T-helper 17 cell (primary cell): ENCODE results near the gene C6orf141. TPM values are rescaled to one million over a fixed set of nuclear protein-coding genes. Genes with fewer than 3 reads are reported as not detected.

Experiments
- ATAC-seq: fragments of 150-1000 bp; cut with Tn5 transposase; 2 replicates; pipeline ENCODE4 v1.10.0; 2021; ENCODE audit warnings: mild to moderate bottlenecking, moderate library complexity
- DNase-seq, 3 donors: peaks; one replicate each; pipeline versions ENCODE4 v3.0.0 to v3.0.0-alpha.2; 2020 to 2021
- H3K9me3 ChIP-seq: one replicate; pipeline ENCODE4 v1.7.0; 2013; ENCODE audit warnings: low read length, mild to moderate bottlenecking; ENCODE audit not compliant: control insufficient read depth, poor library complexity, severe bottlenecking
- H3K27ac Mint-ChIP-seq: one replicate; pipeline ENCODE4 v1.8.0; 2022; ENCODE audit warnings: mild to moderate bottlenecking, moderate library complexity, mixed read lengths
- H3K27me3 Mint-ChIP-seq: one replicate; pipeline ENCODE4 v1.8.0; 2022; ENCODE audit warnings: mixed read lengths
- H3K36me3 Mint-ChIP-seq: one replicate; pipeline ENCODE4 v1.8.0; 2022; ENCODE audit warnings: low read depth, mixed read lengths
- H3K4me1 Mint-ChIP-seq: one replicate; pipeline ENCODE4 v1.8.0; 2022; ENCODE audit warnings: mild to moderate bottlenecking, mixed read lengths
- H3K4me3 Mint-ChIP-seq: one replicate; pipeline ENCODE4 v1.8.0; 2022; ENCODE audit warnings: mild to moderate bottlenecking, moderate library complexity, mixed read lengths
- total RNA-seq, 4 donors: library from RNA in 2 of 4; stranded (reverse) in 2 of 4; gene quantifications; one replicate each; pipeline ENCODE4 v1.2.3 and lab custom pipeline; 2022 to 2026

C6orf141 gene
- total RNA-seq, 2 donors from 2014 or later, result not detected

DNA sequence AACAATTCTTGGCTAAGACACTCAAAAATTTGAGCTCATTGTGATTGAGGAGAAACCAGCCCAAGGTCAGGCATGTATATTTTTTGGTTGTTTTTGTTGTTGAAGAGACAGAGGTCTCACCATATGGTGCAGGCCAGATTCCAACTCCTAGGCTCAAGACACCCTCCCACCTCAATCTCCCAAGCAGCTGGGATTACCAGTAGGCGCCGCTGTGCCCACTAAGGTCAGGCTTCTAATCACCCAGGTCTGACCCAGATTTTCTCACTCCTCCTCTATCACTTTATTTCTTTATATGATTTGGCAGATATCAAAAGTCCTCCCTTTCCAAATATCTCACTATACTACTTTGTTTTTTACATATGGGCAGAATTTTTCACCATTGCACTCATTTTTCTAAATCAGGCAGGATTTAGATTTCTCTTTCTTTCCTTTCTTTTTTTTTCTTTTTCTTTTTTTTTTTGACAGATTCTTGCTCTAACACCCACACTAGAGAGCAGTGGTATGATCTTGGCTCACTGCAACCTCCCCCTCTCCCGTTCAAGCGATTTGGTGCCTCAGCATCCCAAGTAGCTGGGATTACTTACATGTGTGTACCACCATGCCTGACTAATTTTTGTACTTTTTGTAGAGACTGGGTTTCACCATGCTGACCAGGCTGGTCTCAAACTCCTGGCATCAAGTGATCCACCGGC is 1.7 kb upstream of the C6orf141 start:
- H3K4me3 Mint-ChIP-seq, result no peak overlapping the region

GRCh38 chr6:49549691-49550491 is 577 bp upstream of the C6orf141 start:
- H3K27me3 Mint-ChIP-seq, result peaks cover 57% of the 10 kb centered on the region
- no peaks in the 10 kb centered on the region for H3K9me3 ChIP-seq
- DNase-seq (no peak), ATAC-seq (no peak)
- peak overlapping the region; percentile 86 for H3K4me3 Mint-ChIP-seq
- no peak overlapping the region for H3K27ac Mint-ChIP-seq
- peaks cover 5% of the 10 kb centered on the region for H3K36me3 Mint-ChIP-seq
- peaks cover 17% of the 10 kb centered on the region for H3K4me1 Mint-ChIP-seq

More for the DNA sequence above, 1.7 kb upstream of the C6orf141 start:
- H3K27me3 Mint-ChIP-seq, result peaks cover 46% of the 10 kb centered on the region
- ATAC-seq (no peak), DNase-seq (no peak)
- H3K36me3 Mint-ChIP-seq, result peaks cover 5% of the 10 kb centered on the region
- no peaks in the 10 kb centered on the region for H3K9me3 ChIP-seq
- no peak overlapping the region for H3K27ac Mint-ChIP-seq
- H3K4me1 Mint-ChIP-seq, result peaks cover 17% of the 10 kb centered on the region

- ATAC-seq, result peak; percentile 37
- peaks cover 5% of the 10 kb centered on the region for H3K36me3 Mint-ChIP-seq
These were observed 804 bp downstream of the C6orf141 start for GRCh38 chr6:49551078-49551865.

DNA sequence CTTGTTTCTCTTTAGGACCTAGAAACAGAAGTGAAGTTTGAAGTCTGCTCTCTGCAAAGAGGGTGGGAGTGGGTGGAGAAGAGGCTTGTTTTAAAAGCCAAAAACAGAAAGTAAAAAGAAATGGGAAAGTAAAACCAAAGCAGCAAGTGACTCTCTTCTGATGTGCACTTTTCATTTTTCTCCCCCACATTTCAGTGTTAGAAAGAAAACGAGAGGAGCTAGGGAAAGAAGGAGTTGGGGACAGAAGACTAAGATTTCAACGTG is 1.3 kb downstream of the C6orf141 start:
- Mint-ChIP-seq H3K4me1 (peaks cover 17% of the 10 kb centered on the region), H3K4me3 (peak overlapping the region; percentile 86), H3K27ac (no peak overlapping the region), H3K36me3 (peaks cover 5% of the 10 kb centered on the region), H3K27me3 (peaks cover 60% of the 10 kb centered on the region)
- DNase-seq (no peak), ATAC-seq (no peak)
- no peaks in the 10 kb centered on the region for H3K9me3 ChIP-seq

More at GRCh38 chr6:49551078-49551865, 804 bp downstream of the C6orf141 start:
- H3K9me3 ChIP-seq, result no peaks in the 10 kb centered on the region
- peaks cover 17% of the 10 kb centered on the region for H3K4me1 Mint-ChIP-seq
- H3K27ac Mint-ChIP-seq, result peak overlapping the region; percentile 19
- peak overlapping the region; percentile 86 for H3K4me3 Mint-ChIP-seq
- no peak for DNase-seq
- peaks cover 62% of the 10 kb centered on the region for H3K27me3 Mint-ChIP-seq

DNA sequence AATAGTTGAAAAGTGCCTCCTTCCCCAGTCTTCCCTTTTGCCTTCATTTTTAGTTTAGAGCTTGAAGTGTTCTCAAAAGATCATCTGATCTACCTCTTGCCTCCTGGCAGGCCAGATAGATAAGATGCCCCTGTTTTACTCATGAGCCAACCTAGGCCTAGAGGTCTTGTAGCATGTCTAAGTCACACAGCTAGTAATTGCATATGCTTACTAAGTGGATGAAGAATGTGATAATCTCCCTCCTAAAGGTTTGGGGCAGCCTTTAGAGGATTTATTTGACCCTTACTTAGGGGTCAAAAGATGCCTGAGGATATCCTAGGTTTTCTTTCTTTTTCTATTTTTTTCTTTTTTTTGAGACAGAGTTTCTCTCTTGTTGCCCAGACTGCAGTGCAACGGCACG is 2.1 kb downstream of the C6orf141 start:
- Mint-ChIP-seq H3K4me3 (no peak overlapping the region), H3K27ac (no peak overlapping the region), H3K36me3 (peaks cover 5% of the 10 kb centered on the region), H3K27me3 (peaks cover 52% of the 10 kb centered on the region), H3K4me1 (peaks cover 17% of the 10 kb centered on the region)
- DNase-seq (no peak), ATAC-seq (no peak)
- no peaks in the 10 kb centered on the region for H3K9me3 ChIP-seq

DNA sequence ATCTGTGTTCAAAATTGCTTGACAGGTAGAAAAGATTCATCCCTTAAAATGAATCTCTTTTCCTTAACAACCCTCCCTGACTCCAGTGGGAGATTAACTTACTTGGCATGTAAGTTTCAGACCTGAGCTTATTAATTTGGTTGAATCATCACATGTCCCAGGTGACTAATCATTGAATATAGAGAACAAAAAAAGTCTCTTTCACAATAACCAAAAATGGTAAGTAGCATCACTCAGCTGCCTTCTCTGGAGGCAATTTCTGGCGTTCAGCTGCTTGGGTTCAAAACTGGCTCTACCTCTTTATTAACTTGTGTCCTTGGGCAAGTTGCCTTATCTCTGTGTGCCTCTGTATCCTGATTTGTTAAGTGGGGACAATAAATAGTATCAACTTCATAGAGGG is 2.9 kb downstream of the C6orf141 start:
- no peaks in the 10 kb centered on the region for H3K9me3 ChIP-seq
- DNase-seq, result no peak
- Mint-ChIP-seq H3K27ac (no peak overlapping the region), H3K4me3 (no peak overlapping the region), H3K4me1 (peaks cover 17% of the 10 kb centered on the region), H3K27me3 (peaks cover 51% of the 10 kb centered on the region), H3K36me3 (peaks cover 5% of the 10 kb centered on the region)
- ATAC-seq, result no peak

DNA sequence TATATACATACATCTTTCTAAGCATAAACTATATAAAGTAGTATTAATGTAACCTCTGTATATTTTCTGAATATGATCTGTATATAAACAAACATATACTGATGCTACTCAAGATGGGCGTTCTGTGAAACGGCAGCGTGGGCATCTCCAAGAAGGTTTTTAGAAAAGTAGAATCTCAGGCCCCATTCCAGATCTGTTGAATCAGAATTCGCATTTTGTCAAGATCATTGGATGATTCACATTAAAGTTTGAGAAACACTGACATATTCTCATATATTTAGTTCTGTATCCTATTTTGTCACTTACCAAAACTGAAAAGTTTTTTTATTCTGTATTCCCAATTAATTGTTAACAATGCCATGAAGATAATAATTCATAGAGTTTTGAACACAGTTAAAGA is 5.5 kb downstream of the C6orf141 start:
- Mint-ChIP-seq H3K36me3 (no peaks in the 10 kb centered on the region), H3K27me3 (peaks cover 32% of the 10 kb centered on the region), H3K4me1 (peaks cover 10% of the 10 kb centered on the region), H3K4me3 (no peak overlapping the region), H3K27ac (no peak overlapping the region)
- no peak for ATAC-seq
- no peaks in the 10 kb centered on the region for H3K9me3 ChIP-seq
- no peak for DNase-seq

- ATAC-seq (no peak), DNase-seq (no peak)
- no peak overlapping the region for H3K27ac Mint-ChIP-seq
- peaks cover 6% of the 10 kb centered on the region for H3K4me1 Mint-ChIP-seq
- H3K4me3 Mint-ChIP-seq, result no peak overlapping the region
- peaks cover 30% of the 10 kb centered on the region for H3K27me3 Mint-ChIP-seq
- H3K36me3 Mint-ChIP-seq, result no peaks in the 10 kb centered on the region
- H3K9me3 ChIP-seq, result no peaks in the 10 kb centered on the region
These were observed 6.0 kb downstream of the C6orf141 start for GRCh38 chr6:49556429-49556837.

DNA sequence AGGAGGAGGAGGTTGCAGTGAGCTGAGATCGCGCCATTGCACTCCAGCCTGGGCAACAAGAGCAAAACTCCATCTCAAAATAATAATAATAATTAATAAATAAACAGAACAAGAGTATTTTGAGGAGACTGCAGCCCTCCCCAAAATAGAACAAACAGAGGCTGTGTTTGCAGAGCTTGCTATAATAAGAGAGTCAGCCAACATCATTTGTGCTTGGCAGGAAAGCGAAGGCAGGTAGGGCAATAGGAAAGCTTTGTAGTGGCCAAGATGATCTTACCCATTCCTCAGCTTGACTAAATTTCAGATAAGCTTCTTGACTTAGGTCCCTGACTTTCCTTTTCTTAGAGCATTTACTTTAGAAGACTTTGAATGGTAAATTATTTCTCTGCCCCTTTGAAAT is 6.7 kb downstream of the C6orf141 start:
- H3K4me1 Mint-ChIP-seq, result no peaks in the 10 kb centered on the region
- no peaks in the 10 kb centered on the region for H3K36me3 Mint-ChIP-seq
- DNase-seq (no peak), ATAC-seq (no peak)
- H3K27me3 Mint-ChIP-seq, result peaks cover 26% of the 10 kb centered on the region
- no peaks in the 10 kb centered on the region for H3K9me3 ChIP-seq
- H3K27ac Mint-ChIP-seq, result no peak overlapping the region
- no peak overlapping the region for H3K4me3 Mint-ChIP-seq

DNA sequence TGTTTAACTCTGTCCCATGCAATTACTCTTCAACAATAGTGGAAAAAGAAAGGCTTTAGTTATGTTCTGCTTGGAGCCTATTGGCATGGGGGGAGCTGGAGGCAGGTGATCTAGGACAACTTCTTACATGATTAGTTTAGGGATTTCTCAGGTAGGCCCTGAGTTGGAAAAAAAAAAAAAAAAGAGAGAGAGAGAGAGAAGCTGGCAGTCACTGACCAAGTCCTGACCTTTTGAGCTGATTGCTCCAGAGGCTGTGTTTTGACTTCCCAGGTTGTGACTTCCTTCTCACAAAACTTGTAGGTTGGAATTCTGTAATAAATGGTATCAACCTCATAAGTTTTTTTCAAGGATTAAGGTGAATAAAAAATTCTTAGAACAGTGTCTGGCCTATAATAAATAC is 7.8 kb downstream of the C6orf141 start:
- Mint-ChIP-seq H3K4me1 (no peaks in the 10 kb centered on the region), H3K36me3 (no peaks in the 10 kb centered on the region), H3K27me3 (peaks cover 26% of the 10 kb centered on the region), H3K27ac (no peak overlapping the region), H3K4me3 (no peak overlapping the region)
- DNase-seq (no peak), ATAC-seq (no peak)
- no peaks in the 10 kb centered on the region for H3K9me3 ChIP-seq

DNA sequence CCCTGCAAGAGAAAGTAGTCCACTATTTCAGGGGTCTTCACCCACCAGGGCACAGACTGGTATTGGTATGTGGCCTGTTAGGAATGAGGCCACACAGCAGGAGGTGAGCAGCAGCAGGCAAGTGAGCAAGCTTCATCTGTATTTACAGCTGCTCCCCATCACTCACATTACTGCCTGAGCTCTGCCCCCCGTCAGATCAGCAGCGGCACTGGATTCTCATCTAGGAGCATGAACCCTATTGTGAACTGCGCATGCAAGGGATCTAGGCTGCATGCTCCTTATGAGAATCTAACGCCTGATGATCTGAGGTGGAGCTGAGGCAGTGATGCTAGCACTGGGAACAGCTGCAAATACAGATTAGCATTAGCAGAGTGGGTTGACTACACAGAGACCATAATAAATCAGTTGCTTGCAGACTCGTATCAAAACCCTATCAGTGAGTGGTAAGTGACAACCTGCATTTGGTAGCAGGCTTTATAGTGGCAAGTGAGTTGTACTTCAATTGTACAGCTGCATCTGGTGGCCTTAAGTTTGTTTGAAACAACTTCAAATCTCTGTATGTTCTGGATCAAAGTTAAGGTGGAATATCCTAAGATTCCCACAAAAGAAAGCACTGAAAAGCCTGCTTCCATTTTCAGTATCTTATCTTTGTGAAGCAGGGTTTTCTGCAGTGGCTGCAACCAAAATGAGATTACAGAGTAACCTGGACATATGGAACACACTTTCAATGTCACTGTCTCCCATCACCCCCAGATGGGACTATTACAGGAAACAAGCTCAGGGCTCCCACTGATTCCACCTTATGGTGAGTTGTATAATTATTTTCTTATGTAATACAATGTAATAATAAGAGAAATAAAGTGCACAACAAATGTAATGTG is 12.8 kb downstream of the C6orf141 start:
- Mint-ChIP-seq H3K4me1 (no peaks in the 10 kb centered on the region), H3K36me3 (no peaks in the 10 kb centered on the region), H3K27me3 (peaks cover 13% of the 10 kb centered on the region), H3K27ac (no peak overlapping the region), H3K4me3 (no peak overlapping the region)
- DNase-seq (no peak), ATAC-seq (no peak)
- H3K9me3 ChIP-seq, result no peaks in the 10 kb centered on the region

DNA sequence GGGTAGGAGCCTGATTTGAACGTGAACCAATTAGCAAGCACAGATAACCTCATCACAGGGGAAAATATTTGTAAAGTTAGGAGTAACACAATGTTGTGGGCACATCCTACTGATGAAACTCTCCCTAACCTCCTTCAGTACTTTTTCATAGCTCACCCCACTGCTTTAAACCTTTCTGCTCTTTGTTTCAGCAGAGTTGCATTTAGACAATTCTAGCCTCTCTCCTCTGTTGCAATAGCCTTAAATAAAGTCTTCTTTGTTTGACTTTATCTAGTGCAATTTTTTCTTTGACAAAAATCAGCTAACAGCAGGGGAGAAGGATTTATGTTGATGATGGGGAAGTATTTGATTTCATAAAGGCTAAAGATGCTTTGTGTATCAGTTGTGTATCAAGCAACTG is 14.1 kb downstream of the C6orf141 start:
- H3K4me3 Mint-ChIP-seq, result no peak overlapping the region
- H3K27ac Mint-ChIP-seq, result no peak overlapping the region
- ATAC-seq (no peak), DNase-seq (no peak)
- no peaks in the 10 kb centered on the region for H3K9me3 ChIP-seq
- no peaks in the 10 kb centered on the region for H3K36me3 Mint-ChIP-seq
- H3K4me1 Mint-ChIP-seq, result no peaks in the 10 kb centered on the region
- H3K27me3 Mint-ChIP-seq, result peaks cover 13% of the 10 kb centered on the region

DNA sequence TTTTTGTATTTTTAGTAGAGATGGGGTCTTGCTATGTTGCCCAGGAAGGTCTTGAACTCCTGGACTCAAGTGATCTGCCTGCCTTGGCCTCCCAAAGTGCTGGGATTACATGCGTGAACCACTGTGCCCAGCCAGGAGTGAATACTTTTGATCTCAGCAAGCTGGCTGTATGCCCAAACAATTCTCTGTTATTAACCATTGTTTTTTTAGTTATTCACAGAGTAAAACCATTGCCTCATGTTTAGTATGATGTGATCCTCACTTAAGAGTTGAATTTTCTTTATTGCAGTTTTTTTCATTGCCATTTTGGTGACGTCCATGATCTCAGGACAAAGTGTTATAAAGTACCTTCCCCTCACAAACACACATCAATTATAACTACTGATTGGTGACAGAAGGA is 14.8 kb downstream of the C6orf141 start:
- no peak overlapping the region for H3K4me3 Mint-ChIP-seq
- H3K27me3 Mint-ChIP-seq, result peaks cover 20% of the 10 kb centered on the region
- H3K9me3 ChIP-seq, result no peaks in the 10 kb centered on the region
- ATAC-seq (no peak), DNase-seq (no peak)
- H3K4me1 Mint-ChIP-seq, result no peaks in the 10 kb centered on the region
- no peak overlapping the region for H3K27ac Mint-ChIP-seq
- H3K36me3 Mint-ChIP-seq, result no peaks in the 10 kb centered on the region
